MM.1S (cell line): ENCODE data around the gene SPTLC1.

Experiments used
- EZH2 ChIP-seq: fragments of 300-600 bp; sonication (generic); optimal IDR thresholded peaks from 2 replicates; pipeline ENCODE3; 2017; ENCODE audit warnings: low read depth, mild to moderate bottlenecking, antibody characterized with exemption, low read length, mixed read lengths
- TF ChIP-seq, protein P1 (sequence below): fragments of 300-600 bp; sonication (generic); IDR thresholded peaks from 2 replicates; pipeline ENCODE4 v1.5.1; 2016; ENCODE audit warnings: antibody characterized with exemption, low read length, mixed read lengths

- TF ChIP-seq, protein P1, sequence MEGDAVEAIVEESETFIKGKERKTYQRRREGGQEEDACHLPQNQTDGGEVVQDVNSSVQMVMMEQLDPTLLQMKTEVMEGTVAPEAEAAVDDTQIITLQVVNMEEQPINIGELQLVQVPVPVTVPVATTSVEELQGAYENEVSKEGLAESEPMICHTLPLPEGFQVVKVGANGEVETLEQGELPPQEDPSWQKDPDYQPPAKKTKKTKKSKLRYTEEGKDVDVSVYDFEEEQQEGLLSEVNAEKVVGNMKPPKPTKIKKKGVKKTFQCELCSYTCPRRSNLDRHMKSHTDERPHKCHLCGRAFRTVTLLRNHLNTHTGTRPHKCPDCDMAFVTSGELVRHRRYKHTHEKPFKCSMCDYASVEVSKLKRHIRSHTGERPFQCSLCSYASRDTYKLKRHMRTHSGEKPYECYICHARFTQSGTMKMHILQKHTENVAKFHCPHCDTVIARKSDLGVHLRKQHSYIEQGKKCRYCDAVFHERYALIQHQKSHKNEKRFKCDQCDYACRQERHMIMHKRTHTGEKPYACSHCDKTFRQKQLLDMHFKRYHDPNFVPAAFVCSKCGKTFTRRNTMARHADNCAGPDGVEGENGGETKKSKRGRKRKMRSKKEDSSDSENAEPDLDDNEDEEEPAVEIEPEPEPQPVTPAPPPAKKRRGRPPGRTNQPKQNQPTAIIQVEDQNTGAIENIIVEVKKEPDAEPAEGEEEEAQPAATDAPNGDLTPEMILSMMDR: no peak
- TF ChIP-seq EZH2: no peak
These were observed 82.3 kb downstream of the SPTLC1 start for GRCh38 chr9:92032891-92033290.
